IMR-90 (cell line): ENCODE data around the gene DCC. TPM values are rescaled to one million over a fixed set of nuclear protein-coding genes. Genes with fewer than 3 reads are reported as not detected.

Source experiments
- ATAC-seq: fragments of 200-7000 bp; cut with Tn5 transposase; 2 replicates; pipeline ENCODE4 v1.9.1; 2020; ENCODE audit warnings: low read depth, mild to moderate bottlenecking, moderate library complexity
- BruUV-seq: library from RNA; stranded (reverse); fragments of 400-500 nt; replicated peaks from 2 replicates; lab custom pipeline; 2021; lab: Mats Ljungman, UMichigan
- CTCF ChIA-PET: fragments of 300-600 bp; formaldehyde crosslinking; extraction: SDS; loops from one replicate; lab custom pipeline; 2021; ENCODE audit warnings: antibody characterized with exemption; lab: Yijun Ruan, JAX
- POLR2A ChIA-PET: fragments of 300-600 bp; sonication (Branson Sonifier 250); formaldehyde crosslinking; loops from one replicate; lab custom pipeline; 2022; ENCODE audit warnings: antibody characterized with exemption; ENCODE audit not compliant: unreplicated experiment; lab: Charles Lee
- DNase-seq: peaks from one replicate; pipeline ENCODE4 v3.0.0; 2013
- H2AFZ ChIP-seq: replicated peaks from 2 replicates; pipeline ENCODE3; 2013; ENCODE audit warnings: low read length, mild to moderate bottlenecking; ENCODE audit not compliant: poor library complexity
- H2AK5ac ChIP-seq: 2 replicates; pipeline ENCODE4 v1.6.1; 2013; ENCODE audit warnings: low read depth, low read length, inconsistent platforms
- H2AK9ac ChIP-seq: replicated peaks from 2 replicates; pipeline ENCODE3; 2013; ENCODE audit warnings: mild to moderate bottlenecking, low read depth, low read length, moderate library complexity; ENCODE audit not compliant: poor library complexity
- H2BK120ac ChIP-seq: 2 replicates; pipeline ENCODE4 v1.6.1; 2013; ENCODE audit warnings: low read depth, low read length, inconsistent platforms
- H2BK15ac ChIP-seq: 3 replicates; pipeline ENCODE4 v1.6.1; 2013; ENCODE audit warnings: low read depth, low read length, inconsistent platforms
- H2BK20ac ChIP-seq: 2 replicates; pipeline ENCODE4 v1.6.1; 2013; ENCODE audit warnings: low read depth, mild to moderate bottlenecking, inconsistent platforms, low read length, moderate library complexity
- H2BK5ac ChIP-seq: 2 replicates; pipeline ENCODE4 v1.6.1; 2013; ENCODE audit warnings: mild to moderate bottlenecking, low read depth, low read length, inconsistent platforms; ENCODE audit not compliant: poor library complexity, severe bottlenecking
- H3K14ac ChIP-seq: replicated peaks from 2 replicates; pipeline ENCODE4 v1.6.1; 2013; ENCODE audit warnings: low read depth, low read length, inconsistent platforms
- H3K18ac ChIP-seq: 2 replicates; pipeline ENCODE4 v1.6.1; 2013; ENCODE audit warnings: low read depth, low read length, control low read depth
- H3K23ac ChIP-seq: 2 replicates; pipeline ENCODE4 v1.6.1; 2013; ENCODE audit warnings: low read depth, low read length, inconsistent platforms
- H3K27ac ChIP-seq: 2 replicates; pipeline ENCODE4 v1.5.1; 2013; ENCODE audit warnings: mild to moderate bottlenecking, control low read depth, low read length; ENCODE audit not compliant: insufficient read depth
- H3K27me3 ChIP-seq: 2 replicates; pipeline ENCODE4 v1.6.1; 2013; ENCODE audit warnings: low read length; ENCODE audit not compliant: control insufficient read depth, insufficient read depth
- H3K36me3 ChIP-seq: 2 replicates; pipeline ENCODE4 v1.6.1; 2013; ENCODE audit warnings: low read length, mixed read lengths; ENCODE audit not compliant: control insufficient read depth, insufficient read depth
- H3K4ac ChIP-seq: 2 replicates; pipeline ENCODE4 v1.6.1; 2013; ENCODE audit warnings: low read depth, low read length, inconsistent platforms
- H3K4me1 ChIP-seq: 2 replicates; pipeline ENCODE4 v1.6.1; 2013; ENCODE audit warnings: low read length, mixed read lengths; ENCODE audit not compliant: control insufficient read depth, insufficient read depth
- H3K4me2 ChIP-seq: 2 replicates; pipeline ENCODE4 v1.6.1; 2013; ENCODE audit warnings: low read depth, mild to moderate bottlenecking, control low read depth, low read length, moderate library complexity
- H3K4me3 ChIP-seq: 2 replicates; pipeline ENCODE4 v1.5.1; 2013; ENCODE audit warnings: low read depth, mild to moderate bottlenecking, control low read depth, low read length, moderate library complexity; ENCODE audit not compliant: insufficient read depth
- H3K56ac ChIP-seq: 2 replicates; pipeline ENCODE4 v1.6.1; 2013; ENCODE audit warnings: low read length, inconsistent platforms; ENCODE audit not compliant: insufficient read depth; ENCODE audit errors: extremely low read depth
- H3K79me1 ChIP-seq, 2 experiments: 2 replicates each; pipeline ENCODE4 v1.6.1; 2013; ENCODE audit warnings: low read length in 2 of 2, inconsistent platforms in 1 of 2, low read depth in 1 of 2
- H3K9ac ChIP-seq: 2 replicates; pipeline ENCODE4 v1.6.1; 2013; ENCODE audit warnings: low read depth, low read length, control low read depth
- H3K9me1 ChIP-seq: 2 replicates; pipeline ENCODE4 v1.6.1; 2013; ENCODE audit warnings: low read length, inconsistent platforms; ENCODE audit not compliant: insufficient read depth
- H3K9me3 ChIP-seq: 2 replicates; pipeline ENCODE4 v1.6.1; 2013; ENCODE audit warnings: low read length; ENCODE audit not compliant: control insufficient read depth, insufficient read depth
- H4K20me1 ChIP-seq: 2 replicates; pipeline ENCODE4 v1.6.1; 2013; ENCODE audit warnings: low read length, inconsistent platforms; ENCODE audit not compliant: insufficient read depth
- H4K5ac ChIP-seq: 2 replicates; pipeline ENCODE4 v1.6.1; 2013; ENCODE audit warnings: mild to moderate bottlenecking, low read depth, low read length, control low read depth
- H4K8ac ChIP-seq, 2 experiments: 2 replicates each; pipeline ENCODE4 v1.6.1; 2013; ENCODE audit warnings: low read depth in 2 of 2, low read length in 2 of 2, control low read depth in 1 of 2, inconsistent platforms in 1 of 2
- H4K91ac ChIP-seq: 2 replicates; pipeline ENCODE4 v1.6.1; 2013; ENCODE audit warnings: low read depth, low read length, inconsistent platforms; ENCODE audit not compliant: insufficient read depth
- BHLHE40 ChIP-seq: fragments of 150-350 bp; IDR thresholded peaks from 2 replicates; pipeline ENCODE4 v1.6.1; 2016; ENCODE audit warnings: mild to moderate bottlenecking, low read depth, low read length
- CEBPB ChIP-seq: IDR thresholded peaks from 2 replicates; pipeline ENCODE4 v1.6.1; 2012; ENCODE audit warnings: low read depth, low read length, improper control_type of control experiment
- CHD1 ChIP-seq: IDR thresholded peaks from 2 replicates; pipeline ENCODE4 v1.6.1; 2012; ENCODE audit warnings: low read depth, low read length, improper control_type of control experiment
- CTCF ChIP-seq: conservative IDR thresholded peaks from 2 replicates; pipeline ENCODE4 v1.5.1; 2012; ENCODE audit warnings: mild to moderate bottlenecking, low read depth, low read length, improper control_type of control experiment
- ELK1 ChIP-seq: fragments of 150-350 bp; IDR thresholded peaks from 2 replicates; pipeline ENCODE4 v1.6.1; 2016; ENCODE audit warnings: low read depth, mild to moderate bottlenecking, low read length, moderate library complexity, borderline replicate concordance
- FOS ChIP-seq: fragments of 150-350 bp; IDR thresholded peaks from 2 replicates; pipeline ENCODE4 v1.6.1; 2016; ENCODE audit warnings: low read depth, low read length
- MAFK ChIP-seq: IDR thresholded peaks from 2 replicates; pipeline ENCODE4 v1.6.1; 2012; ENCODE audit warnings: low read depth, low read length, improper control_type of control experiment
- MAZ ChIP-seq: IDR thresholded peaks from 2 replicates; pipeline ENCODE4 v1.6.1; 2012; ENCODE audit warnings: low read depth, mild to moderate bottlenecking, low read length, improper control_type of control experiment, moderate library complexity, borderline replicate concordance
- MXI1 ChIP-seq: IDR thresholded peaks from 2 replicates; pipeline ENCODE4 v1.6.1; 2012; ENCODE audit warnings: low read depth, mild to moderate bottlenecking, low read length, moderate library complexity, borderline replicate concordance
- NFE2L2 ChIP-seq: fragments of 150-350 bp; IDR thresholded peaks from 2 replicates; pipeline ENCODE4 v1.6.1; 2016; ENCODE audit warnings: low read depth, mild to moderate bottlenecking, low read length
- POLR2A ChIP-seq: IDR thresholded peaks from 2 replicates; pipeline ENCODE4 v1.6.1; 2012; ENCODE audit warnings: mild to moderate bottlenecking, low read depth, low read length
- RAD21 ChIP-seq: IDR thresholded peaks from 2 replicates; pipeline ENCODE4 v1.6.1; 2012; ENCODE audit warnings: low read length, improper control_type of control experiment
- RCOR1 ChIP-seq: IDR thresholded peaks from 2 replicates; pipeline ENCODE4 v1.6.1; 2012; ENCODE audit warnings: mild to moderate bottlenecking, low read length, improper control_type of control experiment; ENCODE audit not compliant: insufficient replicate concordance
- dilution Hi-C: fragments of 300-500 bp; cut with HindIII; formaldehyde crosslinking; loops from one replicate; pipeline ENCODE4 v1.14.3; 2018; ENCODE audit warnings: low sequenced_read_pairs; ENCODE audit not compliant: unreplicated experiment
- in situ Hi-C: fragments of 300-500 bp; cut with MboI; formaldehyde crosslinking; loops from 3 replicates; pipeline ENCODE4 v1.14.3; 2019; ENCODE audit warnings: low sequenced_read_pairs, inconsistent platforms, mixed read lengths
- intact Hi-C: fragments of 100-400 bp; cut with micrococcal nuclease; formaldehyde crosslinking; loops from 2 replicates; pipeline ENCODE4 v1.10.0; 2022
- polyA plus RNA-seq, 3 experiments: library from polyadenylated mRNA; depleted of rRNA; stranded (reverse); fragments of >200 nt; gene quantifications; 2 replicates each; pipeline ENCODE4 v1.2.3, GENCODE V29; 2012; ENCODE audit warnings: low replicate concordance in 1 of 3
- total RNA-seq: library from RNA; depleted of rRNA; stranded (reverse); fragments of >200 nt; gene quantifications from 2 replicates; pipeline ENCODE4 v1.2.3, GENCODE V29; 2012

Gene DCC
- total and polyA plus RNA-seq, 2 of the 4 experiments (the other 2 are of a cell fraction): 0.31 to 0.54 TPM

- Histone ChIP-seq H2AFZ (no peak overlapping the region), H2BK20ac (no peak overlapping the region), H3K9me3 (peaks cover 2% of the 10 kb centered on the region), H2AK9ac (no peak overlapping the region), H3K27ac (no peak overlapping the region), H3K23ac (no peak overlapping the region), H4K20me1 (no peaks in the 10 kb centered on the region), H2AK5ac (no peak overlapping the region), H4K91ac (no peak overlapping the region), H4K8ac (no peak overlapping the region), H3K9me1 (no peaks in the 10 kb centered on the region), H4K5ac (no peak overlapping the region), H3K14ac (no peak overlapping the region), H3K36me3 (no peaks in the 10 kb centered on the region), H3K4me2 (no peak overlapping the region), H3K4ac (no peak overlapping the region), H3K4me1 (no peaks in the 10 kb centered on the region), H3K56ac (no peak overlapping the region), H3K9ac (no peak overlapping the region), H3K27me3 (no peaks in the 10 kb centered on the region; the same call in 1 of the 2 replicates), H3K18ac (no peak overlapping the region), H2BK15ac (no peak overlapping the region), H2BK5ac (no peak overlapping the region), H3K79me1 (no peaks in the 10 kb centered on the region), H3K4me3 (no peak overlapping the region), H2BK120ac (no peak overlapping the region)
- POLR2A ChIA-PET: no interaction called here
- dilution Hi-C loops (no loop called here), intact Hi-C loops (no loop called here), in situ Hi-C loops (no loop called here)
- no peak for TF ChIP-seq ELK1
- TF ChIP-seq MXI1: no peak
- TF ChIP-seq CTCF: no peak
- no peak for TF ChIP-seq CHD1
- no peak for TF ChIP-seq MAFK
- TF ChIP-seq BHLHE40: no peak
- TF ChIP-seq FOS: no peak
- no peak for TF ChIP-seq CEBPB
- TF ChIP-seq MAZ: no peak
- TF ChIP-seq RCOR1: no peak
- no peak for TF ChIP-seq POLR2A
- TF ChIP-seq RAD21: no peak
- TF ChIP-seq NFE2L2: no peak
- ATAC-seq: no peak
- no peak for DNase-seq
- no TSS peak for BruUV-seq
- CTCF ChIA-PET: no interaction called here
Measured at GRCh38 chr18:52344881-52345280, 4.9 kb downstream of the DCC start.
